D721Med (cell line): Measurements from ENCODE around the gene LIMS2.

ENCODE experiments used
- DNase-seq: peaks from one replicate; pipeline ENCODE4 v3.0.0; 2011; ENCODE audit warnings: low spot score; ENCODE audit not compliant: insufficient read length
- FAIRE-seq: peaks from 2 replicates; lab custom pipeline; 2011; peaks lifted over from hg19 to GRCh38; lab: Jason Lieb, UNC
- CTCF ChIP-seq: IDR thresholded peaks from 2 replicates; pipeline ENCODE4 v1.5.1; 2012; ENCODE audit warnings: mild to moderate bottlenecking, control low read depth; ENCODE audit not compliant: insufficient read depth; ENCODE audit errors: missing control alignments

The LIMS2 gene

GRCh38 chr2:127649684-127650040 is 25.7 kb downstream of the LIMS2 start:
- FAIRE-seq (no peak), DNase-seq (no peak)
- peak; percentile 80 for TF ChIP-seq CTCF

GRCh38 chr2:127649100-127649611 is 26.2 kb downstream of the LIMS2 start:
- no peak for TF ChIP-seq CTCF
- DNase-seq: no peak

GRCh38 chr2:127648321-127648720 is 27.0 kb downstream of the LIMS2 start:
- FAIRE-seq (no peak), DNase-seq (no peak)
- TF ChIP-seq CTCF: no peak

More at GRCh38 chr2:127649100-127649611, 26.2 kb downstream of the LIMS2 start:
- no peak for FAIRE-seq

- TF ChIP-seq CTCF: no peak
- no peak for FAIRE-seq
- DNase-seq: no peak
These were observed 27.8 kb downstream of the LIMS2 start for GRCh38 chr2:127647242-127648190.

- no peak for FAIRE-seq
- no peak for TF ChIP-seq CTCF
These were observed 28.7 kb downstream of the LIMS2 start for GRCh38 chr2:127646487-127647241.

GRCh38 chr2:127645395-127646291 is 29.7 kb downstream of the LIMS2 start, which contains the start of gene GPR17:
GPR17 (plus strand) TSS chr2:127646153; CDS start chr2:127650736, 4,583 bp downstream.
- TF ChIP-seq CTCF: no peak
- no peak for FAIRE-seq
- DNase-seq: no peak

More at GRCh38 chr2:127646487-127647241, 28.7 kb downstream of the LIMS2 start:
- no peak for DNase-seq
